Activated CD8-positive, alpha-beta memory T cell treated with anti-CD3 and anti-CD28 coated beads for 4 hours (primary cell): ENCODE results near the gene ZYX.

Source experiments
- DNase-seq, 2 donors: peaks; one replicate each; pipeline ENCODE4 v3.0.0-alpha.2; 2020; ENCODE audit warnings: low read depth in 2 of 2

The ZYX gene

DNA sequence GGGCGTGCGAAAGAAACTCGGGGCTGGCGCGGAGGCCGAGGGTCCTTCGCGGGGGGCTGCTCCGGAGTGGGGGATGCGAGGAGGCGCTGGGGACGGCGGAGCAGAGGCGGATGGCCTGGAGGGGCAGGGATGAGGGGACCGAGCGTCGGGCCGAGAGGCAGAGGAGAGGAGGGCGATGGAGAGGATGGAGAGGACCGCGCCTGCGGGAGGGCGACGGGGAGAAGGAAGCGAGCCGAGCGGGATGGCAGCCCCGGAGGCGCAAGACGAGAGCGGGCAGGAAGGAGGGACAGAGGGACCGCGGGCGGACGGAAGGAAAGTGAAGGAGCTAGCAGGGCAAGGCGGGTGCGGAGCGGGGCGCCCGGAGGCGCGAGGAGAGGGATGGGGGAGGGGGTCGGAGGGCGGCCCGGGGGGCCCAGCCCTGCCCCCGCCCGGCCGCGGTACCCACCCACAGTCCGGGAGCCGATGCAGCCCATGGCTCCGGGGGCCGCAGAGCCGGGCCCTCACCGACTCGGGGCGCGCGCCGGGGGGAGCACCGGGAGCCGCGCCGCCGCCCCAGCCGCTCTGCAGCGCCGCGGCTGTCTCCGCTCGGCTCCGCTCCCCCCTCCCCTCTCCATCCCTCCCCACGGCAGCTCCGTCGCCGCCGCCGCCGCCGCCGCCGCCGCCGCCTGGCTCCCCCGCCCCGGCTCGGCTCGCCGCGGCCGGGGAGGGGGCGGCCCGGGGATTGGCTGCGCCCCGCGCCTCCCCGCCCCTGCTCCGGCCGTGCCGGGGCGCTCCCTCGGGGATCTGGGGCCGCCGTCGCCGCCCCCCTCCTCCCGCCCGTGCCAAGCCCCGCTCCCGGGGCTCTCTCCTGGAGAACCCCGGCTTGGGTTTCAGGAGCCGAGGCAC, 18.8 kb upstream of the ZYX start, which contains the start of gene FAM131B:
FAM131B (minus strand) TSS at position 583 of the 885 bp plus-strand sequence; CDS start at position 473, 110 bp downstream.
- DNase-seq, result no peak

DNA sequence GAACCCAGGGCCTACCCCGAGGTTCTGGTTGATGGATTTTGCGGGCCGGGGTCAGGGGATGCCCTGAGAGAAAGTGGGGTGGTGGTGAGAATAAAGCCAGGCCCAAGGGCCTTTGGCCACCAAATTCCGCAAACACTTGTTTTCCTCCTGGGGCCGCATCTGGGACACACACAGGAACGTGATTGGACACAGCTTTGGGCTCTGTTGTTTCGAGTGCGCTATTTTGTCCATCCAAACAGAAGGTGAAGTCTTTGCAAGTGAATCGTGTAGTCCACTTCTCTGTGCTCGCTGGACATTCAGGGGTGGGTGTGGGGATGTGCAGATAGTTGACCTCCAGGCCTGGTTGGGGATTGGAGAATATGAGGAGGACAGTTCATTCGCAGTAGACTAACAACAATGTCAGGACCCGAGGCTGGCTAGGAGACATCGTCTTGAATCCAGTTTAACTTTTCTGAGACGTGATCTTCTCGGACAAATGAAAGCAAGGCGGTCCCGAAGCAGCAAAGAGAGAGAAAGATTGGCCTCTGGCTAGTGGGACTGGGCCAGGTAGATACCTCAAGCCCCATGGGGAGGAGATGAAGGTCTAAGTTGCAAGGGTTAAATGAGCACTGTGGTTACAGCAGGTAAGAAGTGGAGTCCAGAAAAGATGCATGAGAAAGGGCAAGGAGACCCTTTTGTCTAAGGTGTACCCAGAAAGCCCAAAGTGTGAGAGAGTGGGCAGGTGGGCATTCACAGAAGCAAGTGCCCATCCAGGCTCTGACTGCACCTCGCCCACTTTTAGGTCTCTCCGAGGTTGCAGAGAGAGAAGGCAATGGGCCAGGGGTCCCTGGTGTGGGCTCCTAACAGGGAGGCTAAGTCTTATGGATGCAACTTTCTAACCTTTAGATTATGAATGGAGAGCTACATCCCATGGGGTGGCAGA, 17.9 kb upstream of the ZYX start:
- DNase-seq, result no peak

DNA sequence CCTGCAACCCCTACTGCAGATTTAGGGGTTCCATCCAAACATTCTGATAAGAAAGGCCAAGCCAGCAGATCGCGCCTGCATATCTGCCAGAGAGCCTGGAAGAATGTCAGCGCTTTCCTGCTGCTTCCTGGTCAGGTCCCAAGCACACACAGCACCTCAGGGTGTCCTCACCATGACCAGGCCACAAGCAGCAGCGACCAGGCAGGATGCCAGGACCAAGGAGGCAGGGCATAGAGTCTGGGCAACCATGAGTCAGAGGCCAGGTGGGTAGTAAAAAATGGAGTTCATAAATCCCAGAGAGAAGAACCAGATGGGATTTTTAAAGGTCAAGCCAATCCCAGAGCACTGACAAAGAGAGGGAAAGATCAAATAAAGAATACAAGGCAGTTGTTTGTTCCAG, 13.2 kb upstream of the ZYX start:
- DNase-seq, result no peak

DNA sequence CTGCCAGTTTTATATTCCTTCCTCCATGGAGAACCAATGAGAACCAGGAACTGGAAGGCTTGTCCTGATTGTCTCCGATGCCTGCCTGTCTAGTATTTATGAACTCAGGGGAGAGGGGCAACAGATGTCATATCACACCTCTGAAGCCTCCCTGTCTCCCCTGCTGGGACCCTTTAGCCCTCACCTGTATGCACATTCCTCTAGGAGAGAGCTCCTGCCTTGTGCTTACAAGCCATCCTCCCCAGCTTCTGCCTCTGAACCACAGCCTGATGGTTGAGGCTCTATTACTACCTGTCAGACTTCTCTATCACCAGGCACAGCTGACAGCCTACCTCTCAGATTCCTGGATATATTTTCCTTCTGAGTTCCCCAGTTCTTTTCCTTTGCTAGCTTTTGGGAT, 12.8 kb upstream of the ZYX start:
- DNase-seq, result no peak

DNA sequence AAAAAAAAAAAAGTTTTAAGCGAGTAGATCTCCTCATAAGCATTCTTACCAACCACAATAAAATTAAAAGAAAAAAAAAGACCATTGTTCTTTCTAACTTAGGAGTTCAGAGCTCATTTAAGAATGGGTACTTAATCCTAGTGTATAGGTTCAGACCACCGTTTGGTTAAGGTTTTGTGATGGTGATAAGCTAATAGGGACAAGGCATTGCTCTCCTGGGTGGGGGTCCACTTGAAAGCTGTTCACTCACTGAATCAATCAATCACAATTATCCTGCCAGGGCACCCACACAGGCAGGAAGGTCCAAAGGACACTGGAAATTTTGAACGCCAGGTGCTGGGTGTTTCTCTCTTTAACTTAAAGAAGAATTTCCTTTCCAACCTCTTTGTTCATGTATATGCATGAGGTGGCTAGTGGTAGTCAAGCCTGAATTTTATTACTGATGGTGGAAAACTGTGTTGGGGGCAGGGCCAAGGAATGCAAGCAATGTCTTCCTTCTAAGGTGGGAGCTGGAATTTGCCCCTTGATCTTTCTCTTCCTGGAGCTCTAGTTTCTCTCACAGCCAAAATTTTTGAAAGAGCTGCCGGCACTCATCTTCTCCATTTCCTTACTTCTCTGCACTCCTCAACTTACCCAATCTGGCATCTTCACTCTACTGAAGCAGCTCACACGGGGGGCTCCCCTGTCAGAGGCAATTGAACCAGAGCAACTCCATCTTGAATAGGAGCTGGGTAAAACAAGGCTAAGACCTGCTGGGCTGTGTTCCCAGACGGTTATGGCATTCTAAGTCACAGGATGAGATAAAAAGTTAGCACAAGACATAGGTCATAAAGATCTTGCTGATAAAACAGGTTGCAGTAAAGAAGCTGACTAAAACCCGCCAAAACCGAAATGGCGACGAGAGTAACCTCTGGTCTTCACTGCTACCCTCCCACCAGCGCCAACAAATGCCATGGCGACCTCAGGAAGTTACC, 11.2 kb upstream of the ZYX start:
- no peak for DNase-seq

DNA sequence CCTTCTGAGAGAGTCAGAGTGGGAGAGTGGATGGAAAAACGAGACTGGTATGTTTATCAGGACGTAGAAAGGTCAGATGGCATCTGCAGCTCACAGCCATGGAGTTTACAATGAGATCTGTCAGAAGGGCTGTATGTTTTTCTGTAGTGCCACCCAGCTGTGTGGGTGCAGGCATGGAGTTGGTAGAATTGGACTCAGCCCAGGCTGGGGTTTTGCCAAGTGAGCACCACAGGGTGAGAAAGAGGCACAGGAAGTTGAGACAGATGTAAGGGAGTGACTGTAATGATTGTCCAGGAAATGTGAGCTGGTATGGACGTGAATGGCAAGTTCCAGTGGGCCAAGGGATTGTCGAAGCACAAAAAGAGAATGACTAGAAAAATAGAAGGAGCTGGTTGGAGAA, 9.1 kb upstream of the ZYX start:
- no peak for DNase-seq

DNA sequence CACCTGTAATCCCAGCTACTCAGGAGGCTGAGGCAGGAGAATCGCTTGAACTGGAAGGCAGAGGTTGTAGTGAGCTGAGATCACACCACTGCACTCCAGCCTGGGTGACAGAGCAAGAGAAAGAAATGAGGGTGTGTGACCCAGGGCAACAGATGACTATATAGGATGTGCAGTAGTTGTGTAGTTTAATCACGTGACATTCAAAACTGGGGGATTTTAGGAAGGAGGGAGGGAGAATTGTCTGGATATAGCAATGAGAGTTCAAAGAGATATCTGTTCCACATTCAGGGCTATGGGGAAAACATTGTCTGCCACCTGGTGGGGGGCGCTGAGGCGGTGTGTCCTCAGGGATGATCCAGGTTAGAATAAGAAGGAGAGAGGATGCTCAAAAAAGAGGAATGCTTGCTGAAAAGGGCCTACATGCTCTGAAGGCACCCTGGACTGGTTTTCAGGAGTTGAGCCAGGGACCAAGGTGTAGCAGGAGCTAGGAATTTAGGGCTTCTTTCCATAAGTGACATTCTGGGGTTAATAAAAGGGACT, 7.8 kb upstream of the ZYX start:
- no peak for DNase-seq

DNA sequence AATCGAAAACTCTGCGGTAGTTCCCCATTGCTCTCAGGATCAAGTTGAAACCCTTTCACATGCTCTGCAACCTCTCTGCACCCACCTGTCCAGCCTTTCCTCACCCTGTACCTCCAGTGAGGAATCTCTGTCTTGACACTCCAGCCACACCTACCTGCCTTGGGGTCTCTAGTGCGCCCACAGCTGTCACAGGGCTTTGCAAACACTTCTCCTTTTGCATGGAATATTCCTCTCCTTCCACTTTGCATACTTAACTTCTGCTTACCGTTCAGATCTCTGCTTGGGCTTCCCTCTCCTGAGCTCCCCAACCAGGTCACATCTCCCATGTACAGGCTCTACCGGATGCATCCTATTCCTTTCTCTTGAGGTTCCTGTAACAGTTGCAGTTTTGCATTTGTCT, 6.6 kb upstream of the ZYX start:
- DNase-seq, result no peak

DNA sequence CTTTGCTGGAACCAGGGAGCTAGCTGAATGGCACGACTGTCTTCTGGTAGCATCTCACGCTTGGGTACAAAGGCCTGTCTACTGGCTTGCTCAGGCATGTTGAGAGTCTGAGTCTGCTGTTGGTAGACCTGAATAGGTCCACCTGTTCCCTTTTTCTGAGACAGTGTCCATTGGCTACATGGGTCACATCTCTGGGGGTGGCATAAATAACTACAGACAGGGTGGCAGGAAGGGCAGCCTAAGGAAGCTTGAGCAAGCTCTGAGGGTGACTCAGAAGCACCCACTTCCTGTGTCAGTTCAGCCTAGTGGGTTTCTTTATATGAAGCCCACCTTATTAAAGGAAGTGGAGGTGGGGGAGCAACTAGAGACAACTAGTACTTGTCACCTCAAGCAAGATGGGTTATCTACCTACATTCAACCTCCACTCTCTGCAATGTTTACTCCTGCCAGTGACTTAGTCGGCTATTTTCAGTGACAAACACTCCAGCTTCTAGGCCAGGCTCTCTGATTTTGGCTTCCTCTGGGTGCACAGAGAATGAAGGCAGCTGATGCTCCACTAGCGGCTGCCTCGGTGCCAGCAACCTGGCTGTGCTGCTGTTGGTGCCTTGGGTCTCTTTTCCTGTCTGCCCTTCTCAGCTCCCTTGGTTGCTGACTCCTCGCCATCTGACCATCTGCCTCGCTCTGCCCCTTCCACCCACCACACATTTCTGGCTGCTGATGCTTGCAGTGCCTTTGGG, 5.7 kb upstream of the ZYX start:
- DNase-seq, result no peak

DNA sequence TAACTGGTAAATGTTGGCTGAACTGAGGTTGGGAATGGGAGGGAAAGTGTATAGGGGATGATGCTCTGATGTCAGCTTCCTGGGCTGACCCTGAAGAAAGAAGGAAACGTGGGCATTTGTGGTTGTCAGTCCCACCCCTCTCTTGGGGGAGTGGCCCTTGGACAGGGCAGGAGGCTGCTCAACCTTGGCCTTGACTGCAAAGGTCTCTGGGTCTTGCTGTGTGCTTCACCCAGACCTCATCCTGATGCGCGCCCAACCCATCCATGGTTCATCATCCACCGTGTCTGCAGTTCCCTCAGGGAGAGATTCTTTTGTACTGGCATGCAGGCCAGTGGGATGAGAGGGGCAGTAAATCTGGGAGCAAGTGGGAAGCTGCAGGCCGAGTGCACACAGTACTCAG, 4.7 kb upstream of the ZYX start:
- DNase-seq, result no peak

DNA sequence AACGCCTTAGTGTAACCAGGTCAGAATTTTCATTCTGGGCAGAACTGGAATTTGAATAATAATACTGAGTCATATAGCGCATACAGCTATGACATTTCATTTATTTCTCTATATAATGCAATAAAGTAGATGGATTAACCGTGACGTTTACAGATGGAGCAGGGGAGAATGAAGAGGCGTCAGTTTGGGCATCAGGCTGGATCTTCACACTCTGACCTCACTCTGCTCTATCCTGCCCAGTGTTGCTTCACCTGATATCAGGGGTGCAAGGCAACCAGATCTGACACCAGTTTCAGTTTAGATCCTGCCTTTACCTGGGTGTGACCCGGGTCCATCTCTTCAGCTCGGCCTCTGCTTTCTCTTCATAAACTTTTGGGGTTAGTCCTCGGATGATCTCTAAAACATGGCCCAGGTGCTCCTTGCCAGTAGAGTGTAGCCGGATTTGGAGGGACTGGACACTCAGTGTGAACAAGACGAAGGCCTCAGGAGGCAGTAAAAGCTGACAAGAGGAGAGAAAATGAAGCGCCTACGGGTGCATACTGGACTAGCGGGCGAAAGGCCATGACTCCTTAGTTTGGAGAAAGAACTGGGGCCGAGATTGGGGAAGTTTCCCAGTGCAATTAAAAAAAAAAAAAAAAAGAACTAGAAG, 1.4 kb upstream of the ZYX start:
- DNase-seq, result no peak

DNA sequence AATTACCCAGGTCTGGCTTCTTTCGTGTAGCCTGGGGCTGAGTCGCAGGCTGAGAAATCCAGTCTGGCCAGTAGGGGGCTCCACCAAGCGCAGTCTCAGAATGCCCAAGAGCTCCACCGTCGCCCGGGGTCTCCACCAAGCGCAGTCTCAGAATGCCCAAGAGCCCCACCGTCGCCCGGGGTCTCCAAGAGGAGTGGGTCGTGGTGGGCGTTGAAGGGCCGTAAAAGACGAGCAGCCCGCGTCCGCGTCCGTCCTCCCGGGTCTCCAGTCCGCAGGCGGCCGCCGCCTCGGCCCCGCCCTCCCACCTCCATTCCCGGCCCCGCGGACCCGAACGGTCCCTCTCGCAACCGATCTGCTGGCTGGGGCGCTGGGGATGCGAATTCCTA, 892 bp upstream of the ZYX start:
- peak; percentile 73 to 74 for DNase-seq

DNA sequence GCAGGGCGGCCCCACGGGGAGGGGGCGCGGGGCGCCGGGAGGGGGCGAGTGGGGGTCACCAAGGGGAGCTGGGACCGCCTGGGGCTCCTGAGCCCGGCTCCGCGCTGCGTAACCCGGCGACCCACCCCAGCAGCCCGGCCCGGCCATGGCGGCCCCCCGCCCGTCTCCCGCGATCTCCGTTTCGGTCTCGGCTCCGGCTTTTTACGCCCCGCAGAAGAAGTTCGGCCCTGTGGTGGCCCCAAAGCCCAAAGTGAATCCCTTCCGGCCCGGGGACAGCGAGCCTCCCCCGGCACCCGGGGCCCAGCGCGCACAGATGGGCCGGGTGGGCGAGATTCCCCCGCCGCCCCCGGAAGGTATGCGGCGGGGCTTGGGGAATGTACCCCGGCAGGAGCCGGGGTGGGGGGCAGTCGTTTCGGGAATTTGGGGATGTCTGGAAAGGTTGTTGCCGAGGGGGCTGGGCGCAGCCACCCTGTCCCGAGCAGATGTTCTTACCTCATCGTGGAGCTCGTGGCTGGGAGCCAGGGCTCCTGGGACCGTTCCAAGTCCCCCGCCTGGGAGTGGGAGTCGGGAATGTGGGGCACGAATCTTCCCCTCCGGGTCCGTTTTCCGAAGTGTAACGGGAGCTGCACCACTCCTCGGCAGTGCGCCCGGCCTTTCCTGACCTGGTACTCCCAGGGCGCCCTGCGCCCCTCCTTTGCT, 431 bp downstream of the ZYX start:
- DNase-seq, result no peak

DNA sequence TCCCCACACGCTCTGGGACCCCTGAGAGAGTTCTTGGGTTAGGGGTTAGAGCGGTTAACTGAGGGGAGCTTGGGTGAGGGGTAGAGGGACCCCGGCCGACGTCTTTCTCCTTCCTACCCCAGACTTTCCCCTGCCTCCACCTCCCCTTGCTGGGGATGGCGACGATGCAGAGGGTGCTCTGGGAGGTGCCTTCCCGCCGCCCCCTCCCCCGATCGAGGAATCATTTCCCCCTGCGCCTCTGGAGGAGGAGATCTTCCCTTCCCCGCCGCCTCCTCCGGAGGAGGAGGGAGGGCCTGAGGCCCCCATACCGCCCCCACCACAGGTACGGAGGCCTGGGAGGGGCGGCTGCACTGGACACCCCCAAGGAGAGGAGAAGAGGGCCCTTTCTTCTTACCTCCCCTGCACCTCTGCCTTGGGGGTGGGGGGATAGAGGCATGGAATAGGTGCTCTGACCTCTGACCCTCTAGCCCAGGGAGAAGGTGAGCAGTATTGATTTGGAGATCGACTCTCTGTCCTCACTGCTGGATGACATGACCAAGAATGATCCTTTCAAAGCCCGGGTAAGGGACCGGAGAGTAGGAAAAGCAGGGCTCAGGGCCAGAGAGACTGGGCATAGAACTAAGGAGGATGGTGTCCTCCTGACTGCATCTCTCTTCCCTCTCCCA, 1.1 kb downstream of the ZYX start:
- no peak for DNase-seq

DNA sequence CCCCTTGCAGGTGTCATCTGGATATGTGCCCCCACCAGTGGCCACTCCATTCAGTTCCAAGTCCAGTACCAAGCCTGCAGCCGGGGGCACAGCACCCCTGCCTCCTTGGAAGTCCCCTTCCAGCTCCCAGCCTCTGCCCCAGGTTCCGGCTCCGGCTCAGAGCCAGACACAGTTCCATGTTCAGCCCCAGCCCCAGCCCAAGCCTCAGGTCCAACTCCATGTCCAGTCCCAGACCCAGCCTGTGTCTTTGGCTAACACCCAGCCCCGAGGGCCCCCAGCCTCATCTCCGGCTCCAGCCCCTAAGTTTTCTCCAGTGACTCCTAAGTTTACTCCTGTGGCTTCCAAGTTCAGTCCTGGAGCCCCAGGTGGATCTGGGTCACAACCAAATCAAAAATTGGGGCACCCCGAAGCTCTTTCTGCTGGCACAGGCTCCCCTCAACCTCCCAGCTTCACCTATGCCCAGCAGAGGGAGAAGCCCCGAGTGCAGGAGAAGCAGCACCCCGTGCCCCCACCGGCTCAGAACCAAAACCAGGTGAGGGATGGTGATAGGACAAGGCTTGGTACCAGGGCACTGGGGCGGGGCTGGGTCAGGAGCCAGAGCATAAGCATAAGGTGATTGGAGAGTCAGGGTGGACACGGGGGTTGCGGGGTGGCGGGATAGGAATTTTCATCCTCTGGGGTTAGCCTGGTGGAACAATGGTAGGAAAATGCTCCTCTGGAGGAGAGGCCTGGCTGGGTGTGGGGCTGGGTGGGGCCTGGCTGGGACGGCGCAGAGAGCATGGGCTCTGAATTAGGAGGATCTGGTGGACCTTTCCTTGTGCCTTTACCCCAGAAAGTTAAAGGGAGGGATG, 1.9 kb downstream of the ZYX start:
- no peak for DNase-seq

DNA sequence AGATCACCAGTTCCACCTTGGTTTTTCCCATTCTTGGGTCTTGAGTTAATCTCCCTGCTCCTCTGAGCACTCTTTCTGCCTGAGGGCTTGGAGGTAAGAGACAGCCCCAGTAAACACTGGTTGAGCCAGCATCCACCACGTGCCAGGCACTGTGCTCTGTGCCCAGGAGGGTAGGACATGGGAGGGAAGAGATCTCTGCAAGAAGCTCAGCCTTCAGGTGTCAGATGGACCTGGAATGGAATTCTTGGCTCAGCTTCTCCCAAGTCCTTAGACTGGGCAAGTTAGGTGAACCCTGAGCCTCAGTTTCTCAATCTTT, 2.5 kb downstream of the ZYX start:
- no peak for DNase-seq

DNA sequence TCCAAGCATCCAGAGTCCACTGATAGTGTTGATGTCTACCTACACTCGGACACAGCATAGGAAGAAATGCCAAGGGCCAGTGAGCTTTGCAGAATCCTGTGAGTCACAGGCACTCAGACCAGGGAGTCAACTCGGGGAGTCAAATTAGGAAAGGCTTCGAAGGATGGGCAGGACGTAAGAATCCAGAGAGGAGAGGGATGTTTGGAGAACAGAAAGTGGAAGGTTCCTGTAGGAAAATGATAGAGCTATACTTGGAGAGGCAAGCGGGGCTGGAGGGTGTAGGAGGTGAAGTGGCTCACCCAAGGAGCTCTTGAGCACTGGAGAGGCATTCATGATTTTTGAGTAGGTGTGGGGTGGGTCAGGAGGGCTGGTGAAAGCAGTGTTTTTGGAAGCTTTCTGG, 3.0 kb downstream of the ZYX start:
- no peak for DNase-seq
